Endometrium (tissue), 2 donors: Measurements from ENCODE around the gene VGLL4.

ENCODE experiments used
- FAIRE-seq: peaks from 2 replicates; lab custom pipeline; 2012; peaks lifted over from hg19 to GRCh38; lab: Jason Lieb, UNC
- donor health status: control.
- donor health status: control.

Gene VGLL4

DNA sequence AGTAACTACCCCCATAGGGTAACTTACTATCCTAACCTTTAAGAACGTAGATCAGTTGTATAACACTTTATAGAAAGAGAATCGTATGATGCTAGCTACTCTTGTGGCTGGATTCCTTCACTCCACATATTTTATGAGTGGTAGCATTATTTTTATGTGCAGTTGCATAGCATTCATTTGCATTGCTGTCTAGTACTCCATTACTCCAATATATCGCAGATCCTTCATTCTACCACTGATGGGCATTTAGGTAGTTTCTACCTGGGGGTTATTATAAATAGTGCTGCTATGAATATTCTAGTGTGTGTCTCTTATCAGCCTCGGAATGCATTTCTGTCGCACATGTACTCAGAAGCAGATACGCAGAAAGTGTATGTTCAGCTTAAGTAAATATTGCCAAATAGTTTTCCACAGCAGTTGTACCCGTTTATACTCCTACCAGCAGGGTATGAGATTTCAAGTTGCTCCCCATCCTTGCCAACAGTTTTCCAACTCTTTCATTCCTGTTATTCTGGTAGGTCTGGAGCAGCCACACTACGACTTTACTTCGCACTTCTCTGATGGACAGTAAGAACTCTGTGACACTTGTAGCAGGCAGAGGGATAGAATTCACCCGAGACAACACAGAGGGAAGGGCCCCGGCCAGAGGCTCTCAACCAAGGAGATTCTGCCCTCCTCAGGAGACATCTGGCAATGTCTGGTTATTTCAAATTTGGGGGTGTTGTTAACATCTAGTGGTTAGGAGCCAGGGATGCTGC is 9.8 kb upstream of the VGLL4 start:
- FAIRE-seq: no peak

DNA sequence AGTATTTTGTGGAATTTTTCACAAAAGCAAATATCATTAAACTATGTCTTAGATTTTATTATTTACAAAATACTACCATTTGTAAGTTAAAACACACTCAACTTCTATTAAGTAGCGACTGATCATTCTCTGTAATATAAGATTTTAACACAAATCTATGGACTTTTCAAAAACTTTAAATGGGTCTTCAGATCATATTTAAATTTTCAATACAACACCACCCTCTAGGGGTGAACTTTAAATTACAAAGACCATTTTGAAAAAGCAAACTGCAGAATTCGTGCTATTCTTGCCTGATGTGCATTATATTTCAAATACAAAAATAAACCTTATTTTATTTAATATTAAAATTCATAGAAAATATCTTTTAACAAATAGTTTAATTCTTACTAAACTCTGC is 8.2 kb upstream of the VGLL4 start:
- FAIRE-seq: peak; percentile 96

DNA sequence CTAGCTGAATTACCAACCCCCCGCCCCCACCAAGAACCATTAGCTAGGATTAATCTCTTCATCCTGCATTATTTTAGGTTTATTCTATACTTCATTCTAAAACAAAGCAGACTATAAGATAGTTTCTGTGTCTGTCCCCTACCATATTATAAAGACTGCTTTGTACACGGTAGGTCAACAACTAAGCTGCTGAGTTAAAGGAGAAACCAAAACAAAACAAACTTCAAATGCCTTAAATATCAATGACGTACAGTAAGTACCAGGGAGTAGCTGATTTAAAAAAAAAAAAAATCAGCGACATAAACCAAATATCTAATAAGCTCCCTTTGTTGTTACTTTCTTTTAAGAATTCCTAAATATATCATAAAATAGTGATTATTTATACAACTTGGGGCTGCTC is 7.8 kb upstream of the VGLL4 start:
- no peak for FAIRE-seq

DNA sequence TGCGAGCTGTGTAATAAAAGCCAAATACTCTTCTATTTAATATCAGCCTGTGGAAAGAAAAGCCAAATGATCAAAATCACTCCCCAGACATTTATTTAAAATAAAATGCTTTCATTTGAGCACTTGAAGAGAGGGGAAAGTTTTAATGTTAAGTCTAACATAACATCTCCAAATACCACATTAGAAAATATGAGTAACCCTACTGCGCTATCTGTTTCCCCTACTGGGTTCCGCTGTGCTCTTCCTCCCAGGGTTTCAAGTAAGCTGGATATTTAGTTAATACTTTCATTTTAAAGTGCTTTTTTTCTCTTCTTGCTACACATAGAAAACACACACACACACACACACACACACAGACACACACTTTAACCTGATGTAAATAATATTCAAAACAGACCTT is 6.7 kb upstream of the VGLL4 start:
- no peak for FAIRE-seq

DNA sequence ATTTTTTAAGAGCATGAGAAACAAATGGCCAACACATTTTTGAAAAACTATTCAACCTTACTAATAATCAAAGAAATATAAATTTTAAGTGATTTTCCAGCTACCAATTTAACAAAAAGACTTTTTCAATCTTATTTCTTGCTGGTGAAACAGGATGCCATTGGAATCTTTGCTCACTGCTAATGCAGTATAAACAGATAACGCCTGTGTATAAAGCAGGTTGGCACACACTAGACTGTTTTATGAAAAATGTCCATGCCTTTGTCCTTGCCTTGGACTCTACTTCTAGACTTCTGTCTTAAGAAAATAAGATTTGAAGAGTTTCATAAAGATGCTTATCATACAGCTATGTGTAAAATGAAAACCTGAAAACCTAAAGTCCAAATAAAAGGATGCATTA is 5.0 kb upstream of the VGLL4 start:
- no peak for FAIRE-seq

DNA sequence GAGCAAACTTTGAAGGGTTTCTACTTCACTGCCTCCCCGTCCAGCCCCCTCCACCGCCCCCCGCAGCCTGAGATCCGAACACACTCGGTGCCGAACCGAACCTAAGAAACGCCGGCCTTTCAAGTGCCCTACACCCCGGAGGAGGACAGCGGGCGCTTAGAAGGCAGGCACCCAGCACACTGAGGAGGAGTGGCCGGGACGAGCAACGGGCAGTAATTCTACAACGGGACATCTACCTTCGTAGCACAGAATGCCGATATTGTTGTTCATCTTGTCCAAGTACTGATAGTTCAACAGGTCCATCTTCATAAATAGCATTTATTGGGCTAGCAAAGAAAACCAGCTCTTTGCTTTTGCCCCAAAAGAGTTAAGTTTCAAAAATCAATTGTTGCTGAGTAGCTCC is 513 bp downstream of the VGLL4 start:
- no peak for FAIRE-seq

GRCh38 chr3:11642431-11643191 is 1.1 kb downstream of the VGLL4 start:
- FAIRE-seq: no peak

- FAIRE-seq: no peak
Observed at GRCh38 chr3:11641683-11642430, 1.9 kb downstream of the VGLL4 start.

DNA sequence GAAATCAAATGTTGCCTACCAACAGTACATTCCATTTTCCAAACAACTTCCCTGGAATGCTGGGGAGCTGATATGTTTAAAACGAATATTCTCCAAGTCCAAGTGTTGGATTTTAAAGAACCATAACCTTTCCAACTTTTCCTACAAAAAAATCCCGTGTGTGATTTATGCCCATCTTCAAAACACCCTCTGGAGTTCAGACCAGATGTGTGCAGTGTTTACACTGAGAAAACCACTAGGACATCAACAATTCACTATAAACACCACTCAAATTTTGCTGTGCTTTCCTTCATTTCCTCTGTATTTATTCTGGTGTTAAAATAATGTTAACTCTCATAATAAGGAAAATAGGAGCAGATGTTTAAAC is 2.4 kb downstream of the VGLL4 start:
- peak; percentile 86 for FAIRE-seq

- FAIRE-seq: no peak
Observed at GRCh38 chr3:11640009-11640673, 3.6 kb downstream of the VGLL4 start.

DNA sequence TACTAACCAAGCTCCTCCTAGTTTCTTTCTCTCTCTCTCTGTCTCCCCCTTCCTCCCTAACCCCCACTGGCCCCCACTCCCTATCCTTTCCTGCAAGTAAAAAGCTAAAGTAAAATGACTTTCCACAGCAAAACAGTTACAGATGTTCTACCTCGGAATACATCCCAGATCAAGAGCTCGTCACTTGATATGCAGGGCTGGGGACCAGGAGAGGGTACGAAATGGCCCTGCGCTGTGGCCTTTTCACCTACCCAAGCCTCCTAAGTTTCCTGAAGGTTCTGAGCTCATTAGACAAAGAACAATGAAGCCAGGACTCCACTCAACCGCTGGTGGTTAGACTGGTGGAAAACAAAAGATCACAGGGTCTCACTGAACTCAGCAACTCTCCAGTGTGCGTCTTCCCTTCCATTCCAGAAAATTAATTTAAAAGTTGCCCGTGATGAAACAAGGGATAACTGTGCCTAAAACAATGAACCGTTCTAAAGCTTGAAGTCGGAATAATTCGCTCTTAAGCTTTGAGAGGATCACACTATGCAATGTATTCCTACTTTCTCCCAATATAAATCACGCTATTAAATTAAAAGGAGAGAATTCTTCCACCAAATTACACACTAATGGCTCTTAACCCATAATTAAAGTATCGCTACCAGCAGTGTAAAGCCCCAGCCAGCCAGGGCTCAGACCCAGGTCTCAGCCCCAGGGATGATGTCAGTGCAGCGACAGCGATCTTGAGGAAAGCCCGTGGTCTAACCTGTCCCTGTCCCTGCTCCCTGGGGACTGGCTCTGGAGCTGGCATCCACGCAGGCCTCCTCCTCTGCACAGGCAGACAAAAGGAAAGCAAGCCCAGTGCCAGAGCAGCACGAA is 5.0 kb downstream of the VGLL4 start:
- no peak for FAIRE-seq

DNA sequence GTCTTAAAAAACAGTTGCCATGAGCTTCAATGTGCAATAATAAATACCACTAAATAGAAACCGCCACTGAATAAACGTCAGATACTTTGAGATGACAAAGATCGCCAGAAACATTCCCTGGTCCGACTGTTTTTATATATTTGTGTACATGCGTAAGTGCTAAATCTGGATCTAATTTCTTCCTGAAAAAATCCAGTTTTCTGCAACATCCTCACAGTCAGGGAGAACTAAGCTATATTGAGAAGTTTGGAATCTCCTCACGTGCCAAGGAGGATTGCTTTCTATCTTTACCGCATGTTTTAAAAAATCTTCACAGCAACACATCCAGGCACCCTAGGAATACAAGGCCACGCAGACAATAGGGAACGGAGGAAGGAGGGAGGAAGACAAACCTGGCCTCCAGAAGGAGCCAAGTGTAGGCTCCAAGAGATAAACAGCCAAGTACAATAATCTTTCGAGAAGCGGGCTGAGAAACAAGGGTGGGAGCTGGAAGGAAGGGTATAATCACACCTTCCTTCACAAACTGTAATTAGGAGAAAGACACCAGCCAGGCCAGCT is 5.7 kb downstream of the VGLL4 start:
- FAIRE-seq: no peak

DNA sequence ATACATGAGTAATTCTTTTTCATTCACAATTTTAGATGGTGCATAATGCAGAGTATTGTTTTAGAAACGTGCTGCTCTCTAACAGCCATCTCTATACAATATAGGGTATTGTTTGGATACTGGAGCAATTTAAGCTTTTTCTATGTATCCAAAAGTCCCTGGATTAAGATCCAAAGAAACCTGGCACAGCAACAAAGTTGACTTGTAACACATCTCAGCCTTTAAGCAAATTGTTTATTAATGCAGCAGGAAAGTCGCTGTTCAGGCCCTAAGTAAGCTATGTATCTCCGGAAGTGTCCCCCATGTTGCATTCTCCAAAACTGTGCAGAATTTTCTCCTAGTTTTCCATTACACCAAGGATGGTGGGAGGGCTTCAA is 7.3 kb downstream of the VGLL4 start:
- no peak for FAIRE-seq

- no peak for FAIRE-seq
Observed at GRCh38 chr3:11635680-11636393, 7.9 kb downstream of the VGLL4 start.

DNA sequence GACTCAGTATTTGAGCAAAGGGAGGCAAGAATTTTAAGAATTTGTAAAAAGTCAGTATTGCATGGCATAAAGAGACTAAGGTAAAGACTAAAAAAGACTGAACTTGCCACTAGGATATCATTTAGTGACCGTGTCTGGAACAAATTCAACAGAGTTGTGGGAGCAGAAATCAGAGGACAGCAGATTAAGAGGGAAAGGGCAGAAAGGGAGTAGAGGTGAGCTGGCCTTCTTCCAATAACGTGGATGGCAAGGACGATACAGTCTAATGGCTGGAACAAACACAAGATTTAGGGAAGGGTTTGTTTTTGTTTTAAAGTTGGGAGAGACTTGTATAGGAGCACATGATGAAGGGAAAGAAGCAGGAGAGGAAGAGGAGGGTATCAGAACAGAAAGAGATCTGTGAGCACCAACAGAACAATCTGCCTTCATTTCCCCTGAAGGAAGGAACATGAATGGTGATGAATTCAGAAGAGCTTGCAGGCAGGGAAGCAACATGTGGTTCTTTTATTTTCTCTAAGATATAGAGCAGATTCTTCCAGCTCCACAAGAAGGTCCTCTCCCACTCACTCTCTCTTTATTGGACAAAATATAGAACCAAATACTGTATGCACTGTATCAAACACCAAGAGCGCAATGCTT is 8.6 kb downstream of the VGLL4 start:
- FAIRE-seq: no peak

GRCh38 chr3:11634081-11634635 is 9.6 kb downstream of the VGLL4 start:
- FAIRE-seq: no peak

DNA sequence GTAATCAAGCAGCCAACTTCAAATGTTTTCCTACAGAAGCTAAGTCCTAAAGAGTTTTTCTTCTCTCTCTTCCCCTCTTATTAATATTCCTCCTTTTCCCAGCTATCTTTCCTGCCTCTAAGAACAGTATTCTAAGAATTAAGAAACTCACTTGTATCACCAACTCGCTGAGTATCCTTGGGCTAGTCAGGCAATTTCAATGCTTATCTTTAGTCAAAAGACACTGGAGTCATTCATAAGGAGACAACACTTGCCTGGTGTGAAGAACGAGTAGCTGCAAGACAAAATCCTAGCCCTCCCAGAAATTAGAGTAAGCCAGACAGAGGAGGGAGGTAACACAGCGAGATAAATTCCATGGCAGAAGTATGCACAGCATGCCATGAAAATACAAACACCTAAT is 10.7 kb downstream of the VGLL4 start:
- FAIRE-seq: no peak

GRCh38 chr3:11632564-11632963 is 11.2 kb downstream of the VGLL4 start:
- FAIRE-seq: no peak

- FAIRE-seq: no peak
Observed at GRCh38 chr3:11631820-11632219, 11.9 kb downstream of the VGLL4 start.

GRCh38 chr3:11629716-11630115 is 14.0 kb downstream of the VGLL4 start:
- no peak for FAIRE-seq
